ENCODE results near the gene LYST. TPM values are rescaled to one million over a fixed set of nuclear protein-coding genes. Genes with fewer than 3 reads are reported as not detected.

Gene LYST
- polyA plus RNA-seq, 1 donor from 2014 or later, result 23.4 TPM

DNA sequence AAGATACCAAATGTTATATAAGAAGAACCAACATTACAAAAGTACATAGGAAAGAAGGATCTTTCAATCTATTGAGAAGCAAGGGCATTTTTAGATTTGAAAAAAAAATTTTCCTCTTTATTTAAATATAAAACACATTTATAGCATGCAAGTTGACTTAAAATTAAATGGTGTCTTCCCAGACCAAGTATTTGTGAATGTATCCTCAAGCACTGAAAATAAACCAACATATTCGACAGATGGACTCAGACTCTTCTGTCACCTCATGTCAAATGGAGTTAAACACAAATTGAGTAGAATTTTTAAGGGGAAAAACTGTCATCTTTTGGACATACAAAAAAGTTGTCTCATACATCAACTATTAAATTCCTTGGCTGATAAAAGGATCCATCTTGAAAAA lies 140.1 kb downstream of the LYST start:
- H3K9me3 ChIP-seq (ENCODE audit: low read length), result no peaks in the 10 kb centered on the region
- H3K4me2 ChIP-seq (ENCODE audit: low read length), result no peak overlapping the region
- H3K9me2 ChIP-seq (ENCODE audit: insufficient read depth, low read length), result no peaks in the 10 kb centered on the region
- no peaks in the 10 kb centered on the region for H4K20me1 ChIP-seq (ENCODE audit: insufficient read depth)
- no peak overlapping the region for H3K9ac ChIP-seq (ENCODE audit: low read length)
- H3K4me3 ChIP-seq (ENCODE audit: low read length), result no peak overlapping the region
- no peak overlapping the region for H3K27ac ChIP-seq (ENCODE audit: low read length)
- H3K79me2 ChIP-seq (replicated peaks; ENCODE audit: insufficient read depth, low read length), result no peaks in the 10 kb centered on the region
- no peaks in the 10 kb centered on the region for H3K27me3 ChIP-seq (ENCODE audit: insufficient read depth, low read depth, low read length)
- no peak overlapping the region for H2AFZ ChIP-seq (ENCODE audit: low read depth, low read length)
- peaks cover 19% of the 10 kb centered on the region for H3K36me3 ChIP-seq (ENCODE audit: insufficient read depth, low read length)
- TF ChIP-seq MXI1 (conservative IDR thresholded peaks at IDR 0.05; ENCODE audit: poor library complexity, severe bottlenecking), result no peak
- no peak for TF ChIP-seq POLR2AphosphoS5 (IDR thresholded peaks at IDR 0.05)
- no peak for TF ChIP-seq EZH2 (IDR thresholded peaks at IDR 0.05; ENCODE audit: borderline replicate concordance, insufficient read depth, low read length, poor library complexity, severe bottlenecking)
- no peak for TF ChIP-seq SMC3 (conservative IDR thresholded peaks at IDR 0.05; ENCODE audit: poor library complexity)
- TF ChIP-seq, protein P1, sequence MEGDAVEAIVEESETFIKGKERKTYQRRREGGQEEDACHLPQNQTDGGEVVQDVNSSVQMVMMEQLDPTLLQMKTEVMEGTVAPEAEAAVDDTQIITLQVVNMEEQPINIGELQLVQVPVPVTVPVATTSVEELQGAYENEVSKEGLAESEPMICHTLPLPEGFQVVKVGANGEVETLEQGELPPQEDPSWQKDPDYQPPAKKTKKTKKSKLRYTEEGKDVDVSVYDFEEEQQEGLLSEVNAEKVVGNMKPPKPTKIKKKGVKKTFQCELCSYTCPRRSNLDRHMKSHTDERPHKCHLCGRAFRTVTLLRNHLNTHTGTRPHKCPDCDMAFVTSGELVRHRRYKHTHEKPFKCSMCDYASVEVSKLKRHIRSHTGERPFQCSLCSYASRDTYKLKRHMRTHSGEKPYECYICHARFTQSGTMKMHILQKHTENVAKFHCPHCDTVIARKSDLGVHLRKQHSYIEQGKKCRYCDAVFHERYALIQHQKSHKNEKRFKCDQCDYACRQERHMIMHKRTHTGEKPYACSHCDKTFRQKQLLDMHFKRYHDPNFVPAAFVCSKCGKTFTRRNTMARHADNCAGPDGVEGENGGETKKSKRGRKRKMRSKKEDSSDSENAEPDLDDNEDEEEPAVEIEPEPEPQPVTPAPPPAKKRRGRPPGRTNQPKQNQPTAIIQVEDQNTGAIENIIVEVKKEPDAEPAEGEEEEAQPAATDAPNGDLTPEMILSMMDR (IDR thresholded peaks at IDR 0.05; ENCODE audit: poor library complexity, severe bottlenecking), result no peak
- TF ChIP-seq RAD21 (conservative IDR thresholded peaks at IDR 0.05), result no peak
- TF ChIP-seq, protein P2, sequence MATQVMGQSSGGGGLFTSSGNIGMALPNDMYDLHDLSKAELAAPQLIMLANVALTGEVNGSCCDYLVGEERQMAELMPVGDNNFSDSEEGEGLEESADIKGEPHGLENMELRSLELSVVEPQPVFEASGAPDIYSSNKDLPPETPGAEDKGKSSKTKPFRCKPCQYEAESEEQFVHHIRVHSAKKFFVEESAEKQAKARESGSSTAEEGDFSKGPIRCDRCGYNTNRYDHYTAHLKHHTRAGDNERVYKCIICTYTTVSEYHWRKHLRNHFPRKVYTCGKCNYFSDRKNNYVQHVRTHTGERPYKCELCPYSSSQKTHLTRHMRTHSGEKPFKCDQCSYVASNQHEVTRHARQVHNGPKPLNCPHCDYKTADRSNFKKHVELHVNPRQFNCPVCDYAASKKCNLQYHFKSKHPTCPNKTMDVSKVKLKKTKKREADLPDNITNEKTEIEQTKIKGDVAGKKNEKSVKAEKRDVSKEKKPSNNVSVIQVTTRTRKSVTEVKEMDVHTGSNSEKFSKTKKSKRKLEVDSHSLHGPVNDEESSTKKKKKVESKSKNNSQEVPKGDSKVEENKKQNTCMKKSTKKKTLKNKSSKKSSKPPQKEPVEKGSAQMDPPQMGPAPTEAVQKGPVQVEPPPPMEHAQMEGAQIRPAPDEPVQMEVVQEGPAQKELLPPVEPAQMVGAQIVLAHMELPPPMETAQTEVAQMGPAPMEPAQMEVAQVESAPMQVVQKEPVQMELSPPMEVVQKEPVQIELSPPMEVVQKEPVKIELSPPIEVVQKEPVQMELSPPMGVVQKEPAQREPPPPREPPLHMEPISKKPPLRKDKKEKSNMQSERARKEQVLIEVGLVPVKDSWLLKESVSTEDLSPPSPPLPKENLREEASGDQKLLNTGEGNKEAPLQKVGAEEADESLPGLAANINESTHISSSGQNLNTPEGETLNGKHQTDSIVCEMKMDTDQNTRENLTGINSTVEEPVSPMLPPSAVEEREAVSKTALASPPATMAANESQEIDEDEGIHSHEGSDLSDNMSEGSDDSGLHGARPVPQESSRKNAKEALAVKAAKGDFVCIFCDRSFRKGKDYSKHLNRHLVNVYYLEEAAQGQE (IDR thresholded peaks at IDR 0.05; ENCODE audit: borderline replicate concordance), result no peak
- TF ChIP-seq EP300 (conservative IDR thresholded peaks at IDR 0.05; ENCODE audit: poor library complexity, severe bottlenecking), result no peak
- no peak for TF ChIP-seq TAF1 (IDR thresholded peaks at IDR 0.05; ENCODE audit: low read depth)
- H3F3A ChIP-seq (ENCODE audit: insufficient read depth, low read length, poor library complexity, severe bottlenecking), result no peaks in the 10 kb centered on the region

DNA sequence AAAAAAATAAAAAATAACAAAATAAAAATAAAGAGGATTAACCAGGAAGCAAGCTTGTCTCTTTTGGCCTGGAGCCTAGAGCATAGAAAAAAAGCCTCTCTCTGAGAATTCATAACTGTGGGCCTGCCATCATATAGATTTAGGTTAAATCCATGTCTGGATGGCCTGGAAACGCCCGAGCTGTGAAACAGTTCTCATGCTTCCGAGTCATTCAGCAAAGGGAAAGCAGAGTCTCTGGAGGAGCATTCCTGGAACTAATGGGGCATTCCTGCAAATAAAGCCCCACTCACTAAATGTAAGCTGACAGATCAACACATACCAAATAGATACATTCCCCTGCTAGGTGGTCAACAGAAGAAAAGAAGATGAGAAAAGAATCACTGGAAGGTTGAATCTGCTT lies 141.3 kb downstream of the LYST start:
- Histone ChIP-seq H3K27ac (ENCODE audit: low read length) (no peak overlapping the region), H4K20me1 (ENCODE audit: insufficient read depth) (no peaks in the 10 kb centered on the region), H3K9me3 (ENCODE audit: low read length) (no peaks in the 10 kb centered on the region), H3K27me3 (ENCODE audit: insufficient read depth, low read depth, low read length) (no peaks in the 10 kb centered on the region), H3K4me3 (ENCODE audit: low read length) (no peak overlapping the region), H3K36me3 (ENCODE audit: insufficient read depth, low read length) (peaks cover 26% of the 10 kb centered on the region), H2AFZ (ENCODE audit: low read depth, low read length) (no peak overlapping the region), H3F3A (ENCODE audit: insufficient read depth, low read length, poor library complexity, severe bottlenecking) (no peaks in the 10 kb centered on the region), H3K4me2 (ENCODE audit: low read length) (no peak overlapping the region), H3K79me2 (replicated peaks; ENCODE audit: insufficient read depth, low read length) (no peaks in the 10 kb centered on the region), H3K9me2 (ENCODE audit: insufficient read depth, low read length) (no peaks in the 10 kb centered on the region), H3K9ac (ENCODE audit: low read length) (no peak overlapping the region)
- TF ChIP-seq POLR2AphosphoS5 (IDR thresholded peaks at IDR 0.05) (no peak), MXI1 (conservative IDR thresholded peaks at IDR 0.05; ENCODE audit: poor library complexity, severe bottlenecking) (no peak), EP300 (conservative IDR thresholded peaks at IDR 0.05; ENCODE audit: poor library complexity, severe bottlenecking) (no peak), EZH2 (IDR thresholded peaks at IDR 0.05; ENCODE audit: borderline replicate concordance, insufficient read depth, low read length, poor library complexity, severe bottlenecking) (no peak), TAF1 (IDR thresholded peaks at IDR 0.05; ENCODE audit: low read depth) (no peak), RAD21 (conservative IDR thresholded peaks at IDR 0.05) (no peak)
- TF ChIP-seq, protein P1 (IDR thresholded peaks at IDR 0.05; ENCODE audit: poor library complexity, severe bottlenecking), result no peak
- TF ChIP-seq, protein P2 (IDR thresholded peaks at IDR 0.05; ENCODE audit: borderline replicate concordance), result no peak

Measured in neural cell (in vitro differentiated cells).